ENCODE data around the gene ARPC1B.

- no peak for TF ChIP-seq REST (IDR thresholded peaks at IDR 0.05)
- no peak for TF ChIP-seq NR2F2 (IDR thresholded peaks at IDR 0.05)
- no peak for TF ChIP-seq RAD21 (IDR thresholded peaks at IDR 0.05)
Measured at GRCh38 chr7:99407872-99408378, 33.4 kb downstream of the ARPC1B start.

Data from liver (tissue), 2 donors.